HG02610 (cell line): Measurements from ENCODE around the gene ANP32B.
A peak's percentile ranks its signal among the peaks of the same experiment; 100 is the strongest.
"Not testable (repeated sequence)": the region's sequence is repeated elsewhere in the genome, so short reads cannot be mapped to it uniquely, and the experiment has no call there.

Experiments used
- ATAC-seq: cut with Tn5 transposase; IDR thresholded peaks from one replicate; pipeline ENCODE4 v1.9.1; 2021; ENCODE audit warnings: mild to moderate bottlenecking, moderate library complexity; ENCODE audit not compliant: unreplicated experiment

The ANP32B gene

GRCh38 chr9:97982683-97983588 is at the start of gene ANP32B:
Gene ANP32B (plus strand): TSS chr9:97983341. CDS start chr9:97983556, 215 bp downstream.
- peak; percentile 75 for ATAC-seq

DNA sequence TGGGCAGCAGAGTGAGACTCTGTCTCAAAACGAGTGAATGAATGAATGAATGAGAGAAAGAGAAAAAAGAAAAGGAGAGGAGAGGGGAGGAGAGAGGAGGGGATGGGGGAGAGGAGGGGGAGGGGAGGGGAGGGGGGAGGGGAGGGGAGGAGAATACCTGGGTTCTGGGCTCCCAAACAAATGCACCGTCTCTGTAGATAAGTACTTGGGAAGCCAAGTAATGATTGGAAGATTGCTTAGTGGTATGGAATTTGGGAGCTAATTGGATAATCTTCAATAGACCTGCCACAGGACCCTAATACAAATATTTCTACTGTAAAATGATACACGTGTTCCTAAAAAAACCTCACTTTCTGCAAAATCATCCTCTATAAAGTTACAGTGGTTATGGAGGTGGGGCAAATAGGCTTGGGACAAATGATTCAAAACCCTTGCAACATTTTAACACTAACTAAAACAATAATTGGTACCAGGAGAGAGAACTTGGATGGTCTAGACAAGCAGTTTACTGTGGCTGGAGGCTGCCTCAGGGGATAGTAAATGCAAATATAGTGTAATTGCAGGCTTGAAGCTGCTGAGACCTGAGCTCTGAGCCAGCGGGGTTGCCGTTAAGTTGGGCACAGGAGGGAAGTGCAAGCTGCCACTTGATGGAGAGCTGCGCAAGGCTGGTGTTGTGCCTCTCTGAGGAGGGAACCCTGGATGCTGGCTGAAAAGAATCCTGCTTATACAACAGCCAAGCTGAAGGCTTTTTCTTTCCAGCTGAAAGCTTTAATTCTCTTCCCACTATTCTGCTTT is 48.6 kb upstream of the ANP32B start:
- no peak for ATAC-seq

DNA sequence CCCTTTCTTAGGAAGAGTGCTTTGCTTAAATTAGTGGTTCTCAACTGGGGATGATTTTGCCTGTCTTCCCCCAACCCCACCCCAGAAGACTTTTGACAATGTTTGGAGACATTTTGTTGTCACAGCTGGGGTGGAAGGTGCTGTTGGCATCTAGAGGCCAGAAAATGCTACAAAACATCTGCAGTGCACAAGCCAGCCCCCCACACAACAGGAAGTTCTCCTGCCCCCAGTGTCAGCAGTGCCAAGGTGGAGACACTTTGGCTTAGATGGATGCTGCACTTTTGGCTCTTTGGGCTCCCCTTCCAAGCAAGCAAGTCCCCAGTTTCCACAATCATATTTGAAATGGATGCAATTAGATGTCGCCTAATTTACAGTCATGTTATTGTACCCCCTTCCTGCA is 47.9 kb upstream of the ANP32B start:
- ATAC-seq: no peak

- ATAC-seq: no peak
Observed at GRCh38 chr9:97936998-97937397, 46.1 kb upstream of the ANP32B start.

GRCh38 chr9:97938081-97938644 is 45.0 kb upstream of the ANP32B start, which contains the start of gene HEMGN:
Gene HEMGN (minus strand): TSS chr9:97938172. CDS start chr9:97938136, 36 bp downstream.
- peak; percentile 44 for ATAC-seq

DNA sequence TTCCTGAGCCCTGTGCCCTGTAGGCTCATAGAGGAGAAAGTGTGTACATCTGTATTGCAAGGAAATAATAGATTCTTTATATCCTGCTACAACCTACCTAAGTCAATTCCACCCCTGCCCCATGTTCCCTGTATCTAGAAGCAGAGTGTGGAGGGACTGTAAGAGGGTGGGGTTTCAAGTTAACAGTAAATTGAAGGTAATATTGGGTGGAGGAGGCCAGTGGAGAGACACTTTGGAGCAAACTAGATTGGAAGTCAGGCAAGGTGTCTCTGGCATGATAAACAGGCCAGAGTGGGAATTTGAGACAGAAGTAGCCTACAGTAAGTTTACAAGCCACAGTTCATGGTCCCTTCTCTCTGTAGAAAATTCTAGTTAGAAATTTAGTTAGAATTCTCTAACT is 42.9 kb upstream of the ANP32B start:
- ATAC-seq: no peak

GRCh38 chr9:97940741-97941140 is 42.4 kb upstream of the ANP32B start:
- ATAC-seq: no peak

- ATAC-seq: no peak
Observed at GRCh38 chr9:97941323-97941722, 41.8 kb upstream of the ANP32B start.

DNA sequence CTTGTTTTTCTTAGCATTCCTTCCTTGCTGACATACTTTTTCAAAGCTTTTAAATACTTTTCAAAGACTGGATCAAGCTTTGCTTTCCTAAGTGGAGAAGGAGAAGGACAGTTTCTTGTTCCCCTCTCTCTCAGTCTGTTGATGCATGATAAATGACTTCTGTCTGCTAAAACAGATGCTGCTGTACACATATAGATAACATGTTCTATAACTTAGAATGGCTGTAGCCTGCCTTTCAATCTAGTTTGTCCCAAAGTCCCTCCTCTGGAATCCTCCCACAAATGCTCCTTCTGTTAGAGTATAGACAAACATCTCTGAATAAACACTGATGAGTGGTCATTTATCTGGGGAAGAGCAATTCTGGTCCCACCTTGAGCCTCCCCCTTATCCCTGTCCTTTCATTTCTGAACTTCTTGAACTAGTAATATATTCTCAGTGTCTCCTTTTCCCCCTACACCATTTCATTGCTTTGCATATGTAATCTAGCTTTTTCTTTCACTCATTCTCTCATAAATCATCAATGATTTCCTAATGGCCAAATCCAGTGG is 39.8 kb upstream of the ANP32B start:
- no peak for ATAC-seq

- no peak for ATAC-seq
Observed at GRCh38 chr9:97944612-97945011, 38.5 kb upstream of the ANP32B start.

- not testable (repeated sequence) for ATAC-seq
Observed at GRCh38 chr9:97945470-97945869, 37.7 kb upstream of the ANP32B start.

DNA sequence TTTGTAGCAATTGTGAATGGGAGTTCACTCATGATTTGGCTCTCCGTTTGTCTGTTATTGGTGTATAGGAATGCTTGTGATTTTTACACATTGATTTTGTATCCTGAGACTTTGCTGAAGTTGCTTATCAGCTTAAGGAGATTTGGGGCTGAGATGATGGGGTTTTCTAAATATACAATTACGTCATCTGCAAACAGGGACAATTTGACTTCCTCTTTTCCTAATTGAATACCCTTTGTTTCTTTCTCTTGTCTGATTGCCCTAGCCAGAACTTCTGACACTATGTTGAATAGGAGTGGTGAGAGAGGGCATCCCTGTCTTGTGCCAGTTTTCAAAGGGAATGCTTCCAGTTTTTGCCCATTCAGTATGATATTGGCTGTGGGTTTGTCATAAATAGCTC is 36.0 kb upstream of the ANP32B start:
- ATAC-seq: not testable (repeated sequence)

DNA sequence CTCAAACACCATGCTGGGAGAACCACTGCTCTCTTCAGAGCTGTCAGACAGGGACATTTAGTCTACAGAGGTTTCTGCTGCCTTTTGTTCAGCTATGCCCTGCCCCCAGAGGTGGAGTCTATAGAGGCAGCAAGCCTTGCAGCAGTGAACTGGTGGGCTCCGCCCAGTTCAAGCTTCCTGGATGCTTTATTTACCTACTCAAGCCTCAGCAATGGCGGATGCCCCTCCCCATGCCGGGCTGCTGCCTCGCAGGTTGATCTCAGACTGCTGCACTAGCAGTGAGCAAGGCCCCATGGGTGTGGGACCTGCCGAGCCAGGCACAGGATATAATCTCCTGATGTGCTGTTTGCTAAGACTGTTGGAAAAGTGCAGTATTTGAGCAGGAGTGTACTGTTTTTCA is 32.3 kb upstream of the ANP32B start:
- ATAC-seq: not testable (repeated sequence)

DNA sequence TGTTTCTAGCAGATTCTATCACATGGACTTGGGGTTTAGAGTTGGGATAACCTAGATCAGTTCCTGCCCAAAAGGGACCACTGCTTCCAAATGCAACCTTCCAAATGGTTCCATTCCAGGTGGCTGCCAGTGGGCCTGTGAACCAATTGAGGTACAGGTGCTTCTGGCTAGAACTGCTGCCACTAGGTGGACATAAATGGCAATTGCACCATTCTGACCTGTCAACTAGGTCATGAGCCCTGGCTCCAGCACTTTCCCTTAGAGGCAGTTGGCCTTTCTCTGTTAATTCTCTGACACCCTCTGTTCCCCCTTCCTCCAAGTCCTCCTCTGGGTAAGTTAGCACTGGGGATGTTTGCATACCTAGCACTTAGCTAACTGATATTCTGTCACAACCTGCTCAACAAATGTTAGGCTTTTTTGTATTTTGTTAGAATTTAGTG is 28.6 kb upstream of the ANP32B start:
- peak; percentile 80 for ATAC-seq

DNA sequence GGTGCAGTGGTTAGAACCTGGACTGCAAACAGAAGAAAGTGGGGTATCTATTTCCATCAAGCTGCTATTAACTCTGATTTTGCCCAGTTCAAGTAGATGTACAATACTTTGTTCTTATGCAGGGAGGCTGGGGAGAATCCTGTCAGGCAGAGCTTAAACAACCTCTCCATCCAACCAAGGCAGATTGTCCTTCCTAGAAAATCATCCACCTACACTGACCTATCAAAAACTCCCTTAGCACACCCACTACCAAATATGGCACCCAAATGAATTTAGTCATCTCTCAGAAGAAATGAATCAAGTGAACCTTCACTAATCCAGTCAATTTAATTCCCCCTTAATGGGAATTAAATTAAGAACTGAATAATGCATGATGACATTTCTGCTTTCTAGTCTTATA is 26.8 kb upstream of the ANP32B start:
- ATAC-seq: no peak

DNA sequence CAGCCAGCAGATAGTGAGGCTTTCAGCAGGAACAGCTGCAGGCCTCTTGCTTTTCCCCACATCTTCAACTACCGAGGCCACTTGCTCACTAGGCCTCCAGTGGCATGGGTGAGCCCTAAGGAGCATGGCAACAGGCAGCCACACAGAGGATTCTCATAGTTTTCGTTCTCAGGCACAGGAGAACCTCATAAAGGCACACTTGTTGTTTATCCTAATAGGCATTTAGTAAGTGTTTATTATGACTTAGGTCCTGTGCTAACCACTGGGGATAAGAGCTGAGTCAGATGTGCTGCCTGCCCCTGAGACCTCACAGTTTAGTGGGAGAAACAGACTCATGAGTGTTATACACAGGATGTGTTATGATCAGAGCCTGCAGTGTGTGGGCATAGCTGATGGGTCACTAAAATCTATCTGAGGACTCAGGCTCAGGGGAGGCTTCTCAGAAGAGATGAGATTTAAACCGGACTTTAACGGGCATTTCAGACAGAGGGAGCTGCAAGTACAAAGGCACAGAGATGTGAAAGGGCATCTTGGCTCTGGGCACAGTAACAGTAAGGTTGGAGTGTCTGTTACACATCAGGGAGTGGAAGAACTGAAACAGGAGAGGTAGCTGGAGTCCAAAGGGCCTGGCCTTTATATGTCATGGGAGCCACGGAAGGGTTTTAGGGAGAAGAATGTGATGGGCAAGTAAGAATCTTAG is 24.2 kb upstream of the ANP32B start:
- ATAC-seq: no peak

DNA sequence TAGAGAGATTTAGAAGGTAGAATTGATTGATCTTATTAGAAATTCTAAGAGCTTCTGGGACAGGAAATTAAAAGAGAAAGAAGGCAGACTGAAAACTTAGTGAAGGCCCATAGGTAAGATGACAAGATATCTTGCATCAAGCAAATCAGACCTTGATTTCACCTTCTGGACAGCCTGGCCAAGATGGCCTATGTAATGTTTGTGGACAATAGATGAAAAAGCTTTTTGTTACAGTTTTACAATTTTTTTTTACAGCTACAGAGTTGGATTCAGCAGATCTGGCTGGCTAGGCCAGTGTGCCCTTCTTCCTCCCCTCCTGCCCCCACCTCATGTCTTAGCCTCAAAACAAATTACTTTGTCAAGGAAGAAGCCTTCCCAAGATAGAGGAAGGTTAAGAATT is 23.6 kb upstream of the ANP32B start:
- ATAC-seq: no peak

- not testable (repeated sequence) for ATAC-seq
Observed at GRCh38 chr9:97960678-97961328, 22.3 kb upstream of the ANP32B start.

GRCh38 chr9:97961361-97961760 is 21.8 kb upstream of the ANP32B start:
- ATAC-seq: no peak

DNA sequence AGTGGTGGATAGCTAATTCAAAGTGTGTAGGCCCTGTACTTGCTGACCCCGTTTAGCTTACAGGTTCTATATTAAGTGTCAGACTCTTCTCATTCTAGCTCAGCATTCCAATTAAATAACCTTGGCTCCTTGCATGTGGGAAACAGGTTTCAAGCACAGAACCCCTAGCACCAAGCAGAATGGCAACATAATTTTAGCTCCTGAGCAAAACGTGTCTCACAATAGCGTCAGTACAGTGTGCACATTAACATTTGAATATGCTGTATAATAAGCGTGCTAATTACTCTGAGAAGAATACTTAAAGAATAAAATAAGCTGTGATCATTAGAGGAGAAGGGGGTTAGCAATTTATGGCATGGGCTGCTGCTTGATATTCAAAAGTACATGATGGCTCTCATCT is 21.0 kb upstream of the ANP32B start:
- no peak for ATAC-seq
